Endothelial cell of umbilical vein (primary cell): ENCODE results near the gene SLC25A3. TPM values are rescaled to one million over a fixed set of nuclear protein-coding genes. Genes with fewer than 3 reads are reported as not detected.
"Not testable (repeated sequence)": the region's sequence is repeated elsewhere in the genome, so short reads cannot be mapped to it uniquely, and the experiment has no call there.

Experiments
- BruUV-seq: library from RNA; stranded (reverse); fragments of 400-500 nt; replicated peaks from 2 replicates; lab custom pipeline; 2021; lab: Mats Ljungman, UMichigan
- CTCF ChIA-PET: fragments of 300-600, 350-600 bp; sonication (Branson Sonifier 250); formaldehyde crosslinking; loops from one replicate; lab custom pipeline; 2021; ENCODE audit warnings: antibody characterized with exemption, inconsistent platforms; lab: Charles Lee
- POLR2A ChIA-PET: fragments of 300-600, 350-600 bp; sonication (Branson Sonifier 250); formaldehyde crosslinking; loops from one replicate; lab custom pipeline; 2021; ENCODE audit warnings: antibody characterized with exemption, inconsistent platforms; lab: Charles Lee
- DNase-seq: peaks from one replicate; pipeline ENCODE4 v3.0.0-alpha.2; 2011; ENCODE audit warnings: low read depth, low spot score
- FAIRE-seq: peaks from 2 replicates; lab custom pipeline; 2011; peaks lifted over from hg19 to GRCh38; lab: Jason Lieb, UNC
- H2AFZ ChIP-seq: 2 replicates; pipeline ENCODE4 v1.6.0; 2012; ENCODE audit warnings: low read depth, low read length, control low read depth, inconsistent platforms
- H3K27ac ChIP-seq: 2 replicates; pipeline ENCODE4 v1.5.1; 2011; ENCODE audit warnings: low read depth, mild to moderate bottlenecking, control low read depth, low read length, moderate library complexity; ENCODE audit not compliant: insufficient read depth
- H3K27me3 ChIP-seq, 2 experiments: 2 replicates each; pipeline versions ENCODE4 v1.6.0 to v1.6.1; 2011; ENCODE audit warnings: low read length in 2 of 2, mixed read lengths in 1 of 2; ENCODE audit not compliant: control insufficient read depth in 2 of 2, insufficient read depth in 2 of 2
- H3K36me3 ChIP-seq, 2 experiments: 2 replicates in 1 of 2; 3 replicates in 1 of 2; pipeline ENCODE4 v1.5.1; 2011; ENCODE audit warnings: low read length in 2 of 2, mild to moderate bottlenecking in 1 of 2, moderate library complexity in 1 of 2; ENCODE audit not compliant: control insufficient read depth in 2 of 2, insufficient read depth in 2 of 2; ENCODE audit errors: extremely low read depth in 1 of 2
- H3K4me1 ChIP-seq: 3 replicates; pipeline ENCODE4 v1.5.1; 2011; ENCODE audit warnings: mild to moderate bottlenecking, low read length; ENCODE audit not compliant: control insufficient read depth, insufficient read depth; ENCODE audit errors: extremely low read depth
- H3K4me2 ChIP-seq: 2 replicates; pipeline ENCODE4 v1.6.1; 2011; ENCODE audit warnings: low read length, control low read depth, mixed read lengths; ENCODE audit not compliant: insufficient read depth
- H3K4me3 ChIP-seq, 3 experiments: fragments of 200-600 bp in 1 of 3; sonication (generic), shearing (Covaris generic) in 1 of 3; replicated peaks in 1 of 3; 2 replicates each; pipeline ENCODE4 v1.5.1; 2011 to 2016; ENCODE audit warnings: control low read depth in 3 of 3, low read length in 3 of 3, mild to moderate bottlenecking in 2 of 3, inconsistent platforms in 1 of 3, low read depth in 1 of 3, moderate library complexity in 1 of 3; ENCODE audit not compliant: insufficient read depth in 1 of 3
- H3K79me2 ChIP-seq: 2 replicates; pipeline ENCODE4 v1.6.0; 2012; ENCODE audit warnings: low read length, inconsistent platforms; ENCODE audit not compliant: control insufficient read depth, insufficient read depth
- H3K9ac ChIP-seq: replicated peaks from 2 replicates; pipeline ENCODE3; 2011; ENCODE audit warnings: low read length, control low read depth; ENCODE audit not compliant: insufficient read depth; ENCODE audit errors: extremely low read depth
- H3K9me1 ChIP-seq: replicated peaks from 3 replicates; pipeline ENCODE4 v1.6.0; 2011; ENCODE audit warnings: mild to moderate bottlenecking, low read length; ENCODE audit not compliant: control insufficient read depth, insufficient read depth; ENCODE audit errors: extremely low read depth
- H3K9me3 ChIP-seq: replicated peaks from 2 replicates; pipeline ENCODE4 v1.5.1; 2012; ENCODE audit warnings: low read length, inconsistent platforms; ENCODE audit not compliant: control insufficient read depth, insufficient read depth
- H4K20me1 ChIP-seq: replicated peaks from 2 replicates; pipeline ENCODE3; 2011; ENCODE audit warnings: mild to moderate bottlenecking, low read length; ENCODE audit not compliant: control insufficient read depth, insufficient read depth; ENCODE audit errors: extremely low read depth
- EZH2 ChIP-seq: IDR thresholded peaks from 2 replicates; pipeline ENCODE4 v1.6.1; 2012; ENCODE audit warnings: borderline replicate concordance, low read depth, mild to moderate bottlenecking, moderate library complexity, low read length, inconsistent platforms; ENCODE audit not compliant: severe bottlenecking
- FOS ChIP-seq: IDR thresholded peaks from 2 replicates; pipeline ENCODE4 v1.6.1; 2011; ENCODE audit warnings: mild to moderate bottlenecking, low read length, moderate library complexity, borderline replicate concordance; ENCODE audit not compliant: insufficient read depth
- GATA2 ChIP-seq: IDR thresholded peaks from 2 replicates; pipeline ENCODE4 v1.7.0; 2011; ENCODE audit warnings: low read depth, mild to moderate bottlenecking, moderate library complexity, mixed read lengths, low read length; ENCODE audit not compliant: insufficient read length, insufficient read depth
- JUN ChIP-seq: IDR thresholded peaks from 2 replicates; pipeline ENCODE4 v1.6.1; 2011; ENCODE audit warnings: borderline replicate concordance, low read depth; ENCODE audit not compliant: insufficient read length, insufficient read depth
- MAX ChIP-seq: IDR thresholded peaks from 2 replicates; pipeline ENCODE4 v1.6.1; 2011; ENCODE audit not compliant: insufficient read depth, insufficient read length
- MYC ChIP-seq: IDR thresholded peaks from one replicate; pipeline ENCODE4 v1.6.1; 2011; ENCODE audit warnings: mild to moderate bottlenecking, low read depth, low read length
- POLR2A ChIP-seq: IDR thresholded peaks from 2 replicates; pipeline ENCODE4 v1.6.1; 2012; ENCODE audit warnings: low read depth, mild to moderate bottlenecking, control low read depth, low read length
- POLR2AphosphoS5 ChIP-seq: IDR thresholded peaks from 2 replicates; pipeline ENCODE4 v1.6.1; 2012; ENCODE audit warnings: low read depth, mild to moderate bottlenecking, control low read depth, low read length, moderate library complexity; ENCODE audit not compliant: insufficient read depth
- dilution Hi-C: fragments of 300-500 bp; cut with MboI; formaldehyde crosslinking; loops from one replicate; pipeline ENCODE4 v1.15.0; 2019; ENCODE audit warnings: low sequenced_read_pairs; ENCODE audit not compliant: extremely low pct_ligation_motif_present
- intact Hi-C: fragments of 100-400 bp; cut with micrococcal nuclease; formaldehyde crosslinking; loops from one replicate; pipeline ENCODE4 v1.10.0; 2022
- polyA plus RNA-seq, 4 experiments: library from polyadenylated mRNA; depleted of rRNA in 3 of 4; stranded (reverse) in 3 of 4; unstranded in 1 of 4; fragments of >200 nt; gene quantifications; 2 replicates each; pipeline versions ENCODE4 v1.2.1 to v1.2.3, GENCODE V29; 2011 to 2012; ENCODE audit warnings: missing spikeins in 1 of 4
- total RNA-seq: library from RNA; stranded (reverse); gene quantifications from 2 replicates; pipeline ENCODE4 v1.2.3, GENCODE V29; 2021
- TF ChIP-seq, protein P1 (sequence below), 2 donors: IDR thresholded peaks; 1 replicate in 1 of 2; 2 replicates in 1 of 2; pipeline ENCODE4 v1.5.1; 2011; ENCODE audit warnings: low read length in 2 of 2, mild to moderate bottlenecking in 2 of 2, moderate library complexity in 2 of 2, control low read depth in 1 of 2, inconsistent platforms in 1 of 2, low read depth in 1 of 2; ENCODE audit not compliant: insufficient read depth in 1 of 2; ENCODE audit errors: extremely low read depth in 1 of 2

The SLC25A3 gene
- total and polyA plus RNA-seq, 2 donors (not counting 3 experiments of a cell fraction or from before 2014, with no cell fraction given) = 797 to 1,103 TPM

DNA sequence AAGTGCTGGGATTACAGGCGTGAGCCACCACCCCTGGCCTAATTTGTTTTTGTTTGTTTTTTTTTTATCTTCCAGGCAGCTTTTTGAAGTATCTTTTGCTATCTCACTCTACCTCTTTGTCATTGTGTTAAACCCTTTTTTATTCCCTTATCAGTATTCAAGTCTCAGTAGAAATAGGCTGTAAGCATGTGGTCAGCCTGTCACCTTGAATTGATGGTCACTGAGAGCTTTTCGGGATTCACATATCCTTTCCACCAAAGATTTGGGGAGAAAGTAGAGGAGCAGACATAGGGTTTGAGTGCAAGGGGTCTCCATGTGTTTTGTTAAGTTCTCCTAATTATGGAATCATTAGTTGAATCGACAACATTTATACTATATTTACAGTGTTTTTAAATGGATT, 41.7 kb upstream of the SLC25A3 start:
- H3K4me1 ChIP-seq = no peaks in the 10 kb centered on the region
- no peak overlapping the region for H3K4me3 ChIP-seq
- H4K20me1 ChIP-seq = no peaks in the 10 kb centered on the region
- TF ChIP-seq JUN (no peak), MYC (no peak), POLR2AphosphoS5 (no peak), EZH2 (no peak), FOS (no peak), MAX (no peak), GATA2 (no peak), POLR2A (no peak)
- TF ChIP-seq, protein P1, sequence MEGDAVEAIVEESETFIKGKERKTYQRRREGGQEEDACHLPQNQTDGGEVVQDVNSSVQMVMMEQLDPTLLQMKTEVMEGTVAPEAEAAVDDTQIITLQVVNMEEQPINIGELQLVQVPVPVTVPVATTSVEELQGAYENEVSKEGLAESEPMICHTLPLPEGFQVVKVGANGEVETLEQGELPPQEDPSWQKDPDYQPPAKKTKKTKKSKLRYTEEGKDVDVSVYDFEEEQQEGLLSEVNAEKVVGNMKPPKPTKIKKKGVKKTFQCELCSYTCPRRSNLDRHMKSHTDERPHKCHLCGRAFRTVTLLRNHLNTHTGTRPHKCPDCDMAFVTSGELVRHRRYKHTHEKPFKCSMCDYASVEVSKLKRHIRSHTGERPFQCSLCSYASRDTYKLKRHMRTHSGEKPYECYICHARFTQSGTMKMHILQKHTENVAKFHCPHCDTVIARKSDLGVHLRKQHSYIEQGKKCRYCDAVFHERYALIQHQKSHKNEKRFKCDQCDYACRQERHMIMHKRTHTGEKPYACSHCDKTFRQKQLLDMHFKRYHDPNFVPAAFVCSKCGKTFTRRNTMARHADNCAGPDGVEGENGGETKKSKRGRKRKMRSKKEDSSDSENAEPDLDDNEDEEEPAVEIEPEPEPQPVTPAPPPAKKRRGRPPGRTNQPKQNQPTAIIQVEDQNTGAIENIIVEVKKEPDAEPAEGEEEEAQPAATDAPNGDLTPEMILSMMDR (IDR thresholded peaks at IDR 0.05; ENCODE audit: extremely low read depth in 1 of 2, insufficient read depth in 1 of 2, low read depth in 1 of 2, low read length in 2 of 2) = no peak
- peaks cover 0 to 10% of the 10 kb centered on the region in 2 experiments for H3K36me3 ChIP-seq
- no peaks in the 10 kb centered on the region for H3K79me2 ChIP-seq
- no peak for DNase-seq
- no peaks in the 10 kb centered on the region for H3K9me3 ChIP-seq
- dilution Hi-C loops (no loop called here), intact Hi-C loops (no loop called here)
- no peaks in the 10 kb centered on the region for H3K9me1 ChIP-seq
- H2AFZ ChIP-seq = no peak overlapping the region
- no TSS peak for BruUV-seq
- no peaks in the 10 kb centered on the region for H3K27me3 ChIP-seq
- ChIA-PET CTCF (interaction anchor here (1.3 to 2.0 kb wide), 2 partner anchors 8 to 15 kb away, joined by 4 to 6 read pairs; no protein-coding TSS in a partner anchor), POLR2A (no interaction called here)
- no peak overlapping the region for H3K27ac ChIP-seq
- no peak for FAIRE-seq
- no peak overlapping the region for H3K4me2 ChIP-seq
- no peak overlapping the region for H3K9ac ChIP-seq

GRCh38 chr12:98558097-98558496, 35.4 kb upstream of the SLC25A3 start:
- H2AFZ ChIP-seq, H3K9ac ChIP-seq, H3K9me1 ChIP-seq, H3K4me1 ChIP-seq, H3K4me2 ChIP-seq, BruUV-seq, FAIRE-seq, H3K27ac ChIP-seq, POLR2A ChIA-PET, H3K4me3 ChIP-seq, H3K9me3 ChIP-seq, intact Hi-C loops, DNase-seq, H3K27me3 ChIP-seq, H4K20me1 ChIP-seq, H3K36me3 ChIP-seq, H3K79me2 ChIP-seq, dilution Hi-C loops: not testable (repeated sequence)
- CTCF ChIA-PET = interaction anchor here (0.6 to 1.2 kb wide), 2 partner anchors 9 to 1764 kb away, joined by 3 read pairs; no protein-coding TSS in a partner anchor
